GM21619 (cell line): ENCODE results near the gene BUD31.
"Not testable (repeated sequence)": the region's sequence is repeated elsewhere in the genome, so short reads cannot be mapped to it uniquely, and the experiment has no call there.

Source experiments
- ATAC-seq: cut with Tn5 transposase; IDR thresholded peaks from one replicate; pipeline ENCODE4 v1.9.1; 2021; ENCODE audit not compliant: unreplicated experiment

BUD31 gene

GRCh38 chr7:99380032-99380822, 28.5 kb upstream of the BUD31 start:
- peak; percentile 33 for ATAC-seq

- peak; percentile 75 for ATAC-seq
Measured at GRCh38 chr7:99380823-99381663, 27.7 kb upstream of the BUD31 start.

DNA sequence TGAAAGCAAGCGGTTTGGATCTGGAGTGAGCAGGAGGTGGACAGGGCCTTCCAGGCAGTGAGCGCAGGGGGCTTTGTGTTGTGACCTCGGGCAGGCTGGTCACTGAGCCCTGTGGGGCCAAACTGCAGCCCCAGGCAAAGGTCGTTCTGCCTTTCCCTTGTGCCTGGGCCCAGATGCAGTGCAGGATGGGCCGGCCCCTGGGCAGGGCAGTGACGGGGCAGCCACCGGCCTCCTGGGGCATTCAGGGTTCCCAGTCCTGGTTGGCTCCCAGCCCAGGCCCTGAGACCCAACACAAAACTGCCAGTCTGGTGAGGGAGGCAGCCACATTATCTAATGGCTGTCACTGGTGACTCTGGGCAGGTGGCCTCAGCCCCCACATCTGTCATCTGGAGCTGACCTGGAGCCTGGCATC, 27.1 kb upstream of the BUD31 start:
- ATAC-seq: no peak

DNA sequence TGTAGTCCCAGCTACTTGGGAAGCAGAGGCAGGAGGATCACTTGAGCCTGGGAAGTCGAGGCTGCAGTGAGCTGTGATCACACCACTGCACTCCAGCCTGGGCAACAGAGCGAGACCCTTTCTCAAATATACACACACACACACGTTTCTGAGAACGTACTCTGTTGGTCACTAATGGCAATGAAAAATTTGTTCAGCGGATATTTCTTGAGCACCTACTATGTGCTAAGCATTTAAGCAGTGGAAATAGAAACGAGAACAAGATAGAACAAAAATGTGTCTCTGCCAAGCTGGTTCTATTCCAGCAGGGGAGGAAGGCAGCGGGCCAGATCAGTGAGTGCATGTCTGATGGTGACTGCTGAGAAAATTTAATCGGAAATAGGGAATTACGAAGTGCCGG, 25.6 kb upstream of the BUD31 start:
- ATAC-seq: no peak

- no peak for ATAC-seq
Measured at GRCh38 chr7:99383791-99384370, 24.9 kb upstream of the BUD31 start.

DNA sequence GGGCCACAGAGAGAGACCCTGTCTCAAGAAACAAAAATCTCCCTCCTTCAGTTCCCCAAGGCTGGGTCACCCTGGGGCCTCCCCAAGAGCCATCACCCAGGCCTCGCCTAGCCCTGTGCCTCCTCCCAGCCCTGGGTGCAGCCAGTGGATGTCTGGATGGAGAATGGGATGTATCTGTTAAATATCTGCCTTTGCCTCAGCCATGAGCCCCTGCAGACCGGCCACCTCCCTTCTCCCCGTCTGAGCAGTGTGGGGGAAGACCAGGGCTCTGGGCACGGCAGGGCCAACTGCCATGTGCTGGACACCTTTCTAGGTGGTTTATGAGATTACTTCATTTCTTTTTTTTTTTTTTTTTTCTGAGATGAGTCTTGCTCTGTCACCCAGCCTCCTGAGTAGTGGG, 24.2 kb upstream of the BUD31 start:
- no peak for ATAC-seq

DNA sequence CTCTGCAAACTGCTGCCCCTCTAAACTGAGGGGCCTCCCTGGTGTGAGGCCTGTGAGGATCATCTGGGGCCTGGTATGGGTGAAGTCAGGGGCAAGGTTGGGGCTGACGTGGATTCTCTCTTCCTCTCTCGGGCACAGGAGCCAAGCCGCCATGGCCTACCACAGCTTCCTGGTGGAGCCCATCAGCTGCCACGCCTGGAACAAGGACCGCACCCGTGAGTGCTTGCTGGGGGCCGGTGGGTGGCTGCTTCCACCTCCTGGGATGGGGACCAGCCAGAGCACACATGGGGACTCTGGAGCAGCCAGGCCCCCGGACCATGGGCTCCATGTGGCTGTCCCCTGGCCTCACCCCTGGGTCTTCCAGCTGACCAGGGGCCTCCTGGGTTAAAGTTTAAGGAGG, 23.2 kb upstream of the BUD31 start:
- no peak for ATAC-seq

DNA sequence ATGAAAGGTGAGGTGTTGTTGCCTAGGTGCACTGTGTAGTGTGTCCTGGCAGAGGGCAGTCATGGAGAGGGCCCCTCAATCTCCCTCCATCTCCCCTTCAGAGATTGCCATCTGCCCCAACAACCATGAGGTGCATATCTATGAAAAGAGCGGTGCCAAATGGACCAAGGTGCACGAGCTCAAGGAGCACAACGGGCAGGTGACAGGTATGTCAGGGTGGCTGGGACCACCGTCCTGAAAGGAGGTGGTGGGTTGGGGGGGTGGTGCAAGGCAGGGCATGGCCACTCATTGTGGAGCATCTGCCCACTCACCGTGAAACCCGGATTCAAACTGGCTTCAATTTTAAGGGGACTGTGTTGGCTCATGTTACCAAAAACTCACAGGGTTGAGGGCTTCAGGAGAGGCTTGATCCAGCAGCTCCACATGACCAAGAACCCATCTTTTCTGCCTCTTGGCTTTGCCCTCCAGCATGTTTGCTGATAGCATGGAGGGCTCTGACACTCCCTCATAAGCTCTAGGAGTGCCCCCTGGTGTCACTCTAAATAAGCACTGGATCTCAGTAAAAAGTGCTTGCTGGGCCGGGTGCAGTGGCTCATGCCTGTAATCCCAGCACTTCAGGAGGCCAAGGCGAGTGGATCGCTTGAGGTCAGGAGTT, 22.1 kb upstream of the BUD31 start:
- no peak for ATAC-seq

- ATAC-seq: not testable (repeated sequence)
Measured at GRCh38 chr7:99387239-99387635, 21.5 kb upstream of the BUD31 start.

DNA sequence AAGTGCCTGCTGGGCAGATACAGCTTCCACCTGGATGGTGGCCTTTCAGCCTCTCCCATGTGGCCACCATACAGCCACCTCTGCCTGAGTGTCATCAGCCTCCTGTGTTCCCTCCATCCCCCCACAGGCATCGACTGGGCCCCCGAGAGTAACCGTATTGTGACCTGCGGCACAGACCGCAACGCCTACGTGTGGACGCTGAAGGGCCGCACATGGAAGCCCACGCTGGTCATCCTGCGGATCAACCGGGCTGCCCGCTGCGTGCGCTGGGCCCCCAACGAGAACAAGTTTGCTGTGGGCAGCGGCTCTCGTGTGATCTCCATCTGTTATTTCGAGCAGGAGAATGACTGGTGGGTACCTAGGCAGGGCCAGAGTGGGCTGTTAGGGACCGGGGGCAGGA, 20.9 kb upstream of the BUD31 start:
- no peak for ATAC-seq

DNA sequence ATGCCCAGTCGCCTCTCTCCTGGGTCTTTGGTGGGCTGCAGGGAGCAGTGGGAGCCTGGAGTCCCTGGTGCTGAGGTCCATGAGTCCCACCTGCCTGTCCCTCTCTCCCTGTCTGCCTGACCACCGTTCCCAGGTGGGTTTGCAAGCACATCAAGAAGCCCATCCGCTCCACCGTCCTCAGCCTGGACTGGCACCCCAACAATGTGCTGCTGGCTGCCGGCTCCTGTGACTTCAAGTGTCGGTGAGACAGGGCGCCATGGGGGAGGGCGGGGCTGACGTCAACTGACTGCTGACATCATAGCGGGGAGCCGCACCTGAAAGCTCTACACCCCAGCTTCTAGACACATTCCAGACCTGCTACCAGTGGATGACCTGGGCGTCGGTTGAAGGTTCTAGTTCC, 19.0 kb upstream of the BUD31 start:
- no peak for ATAC-seq

- no peak for ATAC-seq
Measured at GRCh38 chr7:99390941-99391602, 17.7 kb upstream of the BUD31 start.

- no peak for ATAC-seq
Measured at GRCh38 chr7:99392046-99392445, 16.7 kb upstream of the BUD31 start.

- ATAC-seq: no peak
Measured at GRCh38 chr7:99392659-99393354, 16.0 kb upstream of the BUD31 start.

GRCh38 chr7:99393355-99394187, 15.2 kb upstream of the BUD31 start:
- no peak for ATAC-seq

DNA sequence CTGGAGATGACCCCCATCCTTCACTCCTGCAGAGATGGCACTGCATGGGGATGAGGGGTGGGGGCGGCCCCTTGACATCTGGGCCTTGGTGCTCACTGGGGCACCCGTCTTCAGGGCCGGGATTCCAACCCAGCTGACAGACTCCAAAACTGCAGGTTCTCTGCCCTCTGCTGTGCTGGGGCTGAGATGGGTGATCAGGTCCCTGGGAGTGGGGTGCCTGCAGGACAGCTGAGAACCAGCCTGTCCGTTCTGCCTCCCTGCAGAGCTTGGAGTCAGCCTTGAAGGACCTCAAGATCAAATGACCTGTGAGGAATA, 14.6 kb upstream of the BUD31 start:
- ATAC-seq: no peak

GRCh38 chr7:99395616-99396327, 13.0 kb upstream of the BUD31 start:
- ATAC-seq: no peak

DNA sequence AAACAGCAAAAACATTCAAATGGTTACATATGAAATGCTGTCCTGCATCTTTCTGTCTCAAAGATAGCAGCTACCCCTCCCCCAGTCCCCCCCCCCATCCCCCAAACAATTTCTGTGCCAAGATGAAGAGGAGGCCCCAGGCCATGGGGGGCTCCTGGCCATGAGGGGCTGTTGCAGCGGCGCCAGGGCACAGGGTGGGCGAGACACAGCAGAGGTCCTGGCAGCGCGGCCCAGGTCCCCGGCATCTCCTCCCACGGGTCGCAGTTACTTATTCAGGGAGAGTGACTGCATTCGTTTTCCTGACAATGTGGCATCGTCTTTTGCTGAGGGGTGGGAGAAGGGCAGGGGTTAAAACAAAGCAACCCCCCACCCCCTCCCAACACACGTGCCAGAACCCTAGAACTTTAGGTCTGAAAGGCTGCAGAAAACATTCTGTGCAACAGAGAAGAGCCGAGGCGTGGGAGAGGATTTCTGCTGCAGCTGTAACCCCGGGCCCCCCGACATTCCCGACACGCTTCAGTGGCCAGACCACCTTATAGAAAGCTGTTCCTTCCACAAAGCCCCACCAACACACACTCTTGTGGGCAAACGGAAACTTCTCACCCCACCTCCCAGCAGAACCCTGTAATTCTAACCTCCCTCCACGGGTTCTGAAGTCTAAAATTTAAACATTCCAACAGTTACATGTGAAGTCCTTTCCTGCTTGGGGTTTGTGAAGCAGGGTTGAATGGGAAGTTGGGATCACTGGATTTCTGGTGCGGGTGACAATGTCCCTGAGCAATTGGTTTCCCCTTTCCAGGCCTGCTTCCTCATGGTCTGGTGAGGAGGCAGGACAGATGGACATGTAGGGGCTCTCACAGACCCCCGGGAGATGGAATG, 12.1 kb upstream of the BUD31 start:
- ATAC-seq: no peak
